ACHN (cell line): ENCODE data around the gene ZG16.
"Not testable (repeated sequence)": the region's sequence is repeated elsewhere in the genome, so short reads cannot be mapped to it uniquely, and the experiment has no call there.

Experiments used
- DNase-seq: peaks from one replicate; pipeline ENCODE4 v3.0.0-alpha.2; 2015
- in situ Hi-C: cut with HindIII; loops from 2 replicates; pipeline ENCODE4 v1.10.0; 2017; ENCODE audit warnings: low sequenced_read_pairs, low pct_ligation_motif_present, low pct_unique_long_range_greater_than_20kb

The ZG16 gene

GRCh38 chr16:29746518-29746917 lies 31.5 kb upstream of the ZG16 start:
- in situ Hi-C loops, DNase-seq: not testable (repeated sequence)

GRCh38 chr16:29747947-29748759 lies 29.9 kb upstream of the ZG16 start:
- in situ Hi-C loops: no loop called here
- DNase-seq: no peak

- DNase-seq, in situ Hi-C loops: not testable (repeated sequence)
Observed at GRCh38 chr16:29748760-29749149, 29.3 kb upstream of the ZG16 start.

- in situ Hi-C loops: no loop called here
Observed at GRCh38 chr16:29753516-29753915, 24.5 kb upstream of the ZG16 start.

GRCh38 chr16:29756654-29757053 lies 21.4 kb upstream of the ZG16 start:
- no peak for DNase-seq
- in situ Hi-C loops: no loop called here

More at GRCh38 chr16:29753516-29753915, 24.5 kb upstream of the ZG16 start:
- no peak for DNase-seq

- DNase-seq, in situ Hi-C loops: not testable (repeated sequence)
Observed at GRCh38 chr16:29757086-29757485, 21.0 kb upstream of the ZG16 start.

- no peak for DNase-seq
- in situ Hi-C loops: no loop called here
Observed at GRCh38 chr16:29757950-29758466, 20.0 kb upstream of the ZG16 start.

GRCh38 chr16:29760567-29761279 lies 17.3 kb upstream of the ZG16 start:
- in situ Hi-C loops: no loop called here
- no peak for DNase-seq

- in situ Hi-C loops, DNase-seq: not testable (repeated sequence)
Observed at GRCh38 chr16:29761280-29761651, 16.8 kb upstream of the ZG16 start.

GRCh38 chr16:29761882-29762281 lies 16.2 kb upstream of the ZG16 start:
- in situ Hi-C loops: no loop called here
- DNase-seq: no peak

- in situ Hi-C loops: no loop called here
- DNase-seq: no peak
Observed at GRCh38 chr16:29763326-29763725, 14.7 kb upstream of the ZG16 start.

GRCh38 chr16:29765167-29766032 lies 12.7 kb upstream of the ZG16 start:
- in situ Hi-C loops: no loop called here
- DNase-seq: no peak

GRCh38 chr16:29766571-29766970 lies 11.5 kb upstream of the ZG16 start:
- in situ Hi-C loops: no loop called here

GRCh38 chr16:29767062-29767461 lies 11.0 kb upstream of the ZG16 start:
- no peak for DNase-seq
- in situ Hi-C loops: no loop called here

More at GRCh38 chr16:29766571-29766970, 11.5 kb upstream of the ZG16 start:
- DNase-seq: no peak

GRCh38 chr16:29769507-29769906 lies 8.5 kb upstream of the ZG16 start:
- in situ Hi-C loops: no loop called here
- DNase-seq: no peak

GRCh38 chr16:29770250-29770929 lies 7.7 kb upstream of the ZG16 start:
- in situ Hi-C loops: no loop called here
- DNase-seq: no peak

- DNase-seq, in situ Hi-C loops: not testable (repeated sequence)
Observed at GRCh38 chr16:29772330-29772729, 5.7 kb upstream of the ZG16 start.

- DNase-seq: no peak
Observed at GRCh38 chr16:29774730-29775129, 3.3 kb upstream of the ZG16 start.

More at GRCh38 chr16:29774730-29775129, 3.3 kb upstream of the ZG16 start:
- in situ Hi-C loops: no loop called here
